Posterior vena cava (tissue), 2 donors: ENCODE data around the gene ARSG. TPM values are rescaled to one million over a fixed set of nuclear protein-coding genes. Genes with fewer than 3 reads are reported as not detected.
"Not testable (repeated sequence)": the region's sequence is repeated elsewhere in the genome, so short reads cannot be mapped to it uniquely, and the experiment has no call there.

Experiments
- DNase-seq: peaks from one replicate; pipeline ENCODE4 v3.0.0-alpha.2; 2020; ENCODE audit warnings: low spot score
- intact Hi-C, 2 donors: fragments of 100-400 bp; cut with DNase I; formaldehyde crosslinking; loops; one replicate each; pipeline versions ENCODE4 v1.14.1 to v1.14.2; 2022 to 2023
- total RNA-seq, 2 donors: library from RNA; stranded (reverse); fragmentation: NEBNext Ultra II Directional; extraction: Animal tissue kit (Norgen Biotek cat#: 25700); gene quantifications; one replicate each; pipeline ENCODE4 v1.2.1, GENCODE V29; 2021
- donor health status: DM: yes; HTN: yes; CAD: no.
- donor health status: DM: yes; HTN: yes; CAD: no.

Gene ARSG
- total RNA-seq, 2 donors from 2014 or later, result 5.7 to 7.5 TPM

DNA sequence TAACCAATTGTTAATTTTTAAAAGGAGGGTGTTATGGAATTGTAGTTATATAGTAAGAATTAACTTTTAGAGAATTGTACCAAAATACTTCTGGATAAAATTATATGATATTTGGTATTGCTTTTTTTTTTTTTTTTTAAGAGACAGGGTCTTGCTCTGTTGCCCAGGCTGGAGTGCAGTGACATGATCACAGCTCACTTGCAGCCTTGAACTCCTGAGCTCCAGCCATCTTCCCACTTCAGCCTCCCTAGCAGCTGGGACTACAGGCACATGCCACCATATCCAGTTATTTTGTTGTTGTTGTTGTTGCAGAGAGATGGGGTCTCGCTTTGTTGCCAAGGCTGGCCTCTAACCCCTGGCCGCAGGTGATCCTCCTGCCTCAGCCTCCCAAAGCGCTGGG is 8.5 kb downstream of the ARSG start:
- intact Hi-C loops, result no loop called here
- DNase-seq, result no peak

GRCh38 chr17:68301438-68301959 is 10.2 kb downstream of the ARSG start:
- intact Hi-C loops, result no loop called here
- no peak for DNase-seq

GRCh38 chr17:68302066-68302564 is 10.8 kb downstream of the ARSG start:
- no peak for DNase-seq
- intact Hi-C loops, result no loop called here

DNA sequence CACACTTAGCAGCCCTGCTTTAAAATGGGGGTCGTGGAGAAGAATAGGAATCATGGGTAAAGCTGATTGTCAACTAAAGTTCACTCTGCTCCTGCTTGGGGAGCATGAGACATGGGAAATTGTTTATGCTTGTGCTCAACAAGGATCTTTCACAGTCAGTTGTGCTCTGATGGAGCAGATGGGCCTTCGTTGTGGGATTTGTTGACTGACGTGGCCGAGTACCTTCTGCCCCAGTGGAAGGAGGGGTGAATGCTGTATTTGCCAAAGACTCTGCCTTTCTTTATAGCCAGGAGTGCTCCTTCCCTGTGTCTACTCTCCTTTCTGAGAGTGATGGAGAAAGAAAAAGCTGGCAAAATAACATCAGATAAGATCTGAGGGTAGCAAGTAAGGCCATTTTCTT is 11.4 kb downstream of the ARSG start:
- intact Hi-C loops, result no loop called here

DNA sequence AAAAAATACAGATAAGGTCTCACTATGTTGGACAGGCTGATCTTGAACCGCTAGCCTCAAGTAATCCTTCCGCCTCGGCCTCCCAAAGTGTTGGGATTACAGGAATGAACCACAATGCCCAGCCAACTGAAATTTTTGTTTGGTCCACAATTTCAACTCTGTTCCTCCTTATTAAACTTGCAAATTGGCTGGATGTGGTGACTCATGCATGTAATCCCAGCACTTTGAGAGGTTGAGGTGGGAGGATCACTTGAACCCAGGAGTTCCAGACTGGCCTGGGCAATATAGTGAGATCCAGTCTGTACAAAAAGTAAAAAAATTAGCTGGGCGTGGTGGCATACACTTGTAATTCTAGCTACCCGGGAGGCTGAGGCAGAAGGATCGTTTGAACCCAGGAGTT is 13.4 kb downstream of the ARSG start:
- intact Hi-C loops, result no loop called here
- no peak for DNase-seq

More for the DNA sequence above, 11.4 kb downstream of the ARSG start:
- no peak for DNase-seq

DNA sequence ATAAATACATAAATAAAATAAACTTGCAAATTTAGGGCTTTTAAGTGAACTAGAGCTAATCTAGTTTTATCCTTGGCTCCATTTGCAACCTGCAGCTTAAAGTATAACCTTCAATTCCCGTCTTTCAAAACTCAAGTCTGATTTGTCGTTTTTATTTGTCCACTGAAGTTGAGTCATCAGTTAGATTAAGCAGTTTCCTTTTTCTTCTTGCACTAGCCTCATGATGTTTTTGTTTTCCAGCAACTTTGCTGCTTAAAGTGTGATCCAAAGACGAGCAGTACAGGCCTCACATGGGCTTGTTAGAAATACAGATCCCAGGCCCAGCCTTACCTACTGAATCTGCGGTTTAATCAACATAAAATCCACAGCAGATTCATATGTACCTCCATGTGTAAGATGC is 13.8 kb downstream of the ARSG start:
- intact Hi-C loops, result no loop called here
- DNase-seq, result no peak

GRCh38 chr17:68306819-68307218 is 15.5 kb downstream of the ARSG start:
- intact Hi-C loops, result no loop called here
- no peak for DNase-seq

DNA sequence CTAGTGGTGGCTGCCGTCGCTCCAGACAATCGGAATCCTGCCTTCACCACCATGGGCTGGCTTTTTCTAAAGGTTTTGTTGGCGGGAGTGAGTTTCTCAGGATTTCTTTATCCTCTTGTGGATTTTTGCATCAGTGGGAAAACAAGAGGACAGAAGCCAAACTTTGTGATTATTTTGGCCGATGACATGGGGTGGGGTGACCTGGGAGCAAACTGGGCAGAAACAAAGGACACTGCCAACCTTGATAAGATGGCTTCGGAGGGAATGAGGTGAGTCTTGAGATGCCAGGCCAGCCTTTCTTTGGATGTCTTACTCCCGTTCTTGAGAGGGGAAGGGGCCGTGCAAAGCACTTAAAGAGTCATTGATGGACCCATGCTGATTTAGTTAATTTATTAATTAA is 16.1 kb downstream of the ARSG start:
- intact Hi-C loops, result no loop called here
- no peak for DNase-seq

- not testable (repeated sequence) for DNase-seq
Measured at GRCh38 chr17:68308486-68308885, 17.2 kb downstream of the ARSG start.

GRCh38 chr17:68309066-68309670 is 17.9 kb downstream of the ARSG start:
- DNase-seq, intact Hi-C loops: not testable (repeated sequence)

More at GRCh38 chr17:68308486-68308885, 17.2 kb downstream of the ARSG start:
- intact Hi-C loops, result not testable (repeated sequence)

DNA sequence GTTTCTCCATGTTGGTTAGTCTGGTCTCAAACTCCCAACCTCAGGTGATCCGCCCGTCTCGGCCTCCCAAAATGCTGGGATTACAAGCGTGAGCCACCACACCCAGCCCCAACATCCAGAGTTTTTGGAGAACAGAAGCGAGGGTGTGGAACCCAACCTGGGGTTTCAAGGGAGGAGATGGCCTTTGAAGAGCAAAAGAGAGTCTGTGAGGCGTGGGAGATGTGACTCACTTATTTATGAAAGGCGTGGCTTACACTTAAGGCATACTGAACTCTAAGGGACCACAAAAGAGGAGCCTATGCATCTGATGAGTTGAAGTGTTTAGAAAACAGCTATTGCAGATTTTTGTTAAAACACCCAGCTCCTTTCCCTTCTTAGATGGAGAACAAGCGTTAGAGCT is 18.9 kb downstream of the ARSG start:
- no peak for DNase-seq
- intact Hi-C loops, result no loop called here

DNA sequence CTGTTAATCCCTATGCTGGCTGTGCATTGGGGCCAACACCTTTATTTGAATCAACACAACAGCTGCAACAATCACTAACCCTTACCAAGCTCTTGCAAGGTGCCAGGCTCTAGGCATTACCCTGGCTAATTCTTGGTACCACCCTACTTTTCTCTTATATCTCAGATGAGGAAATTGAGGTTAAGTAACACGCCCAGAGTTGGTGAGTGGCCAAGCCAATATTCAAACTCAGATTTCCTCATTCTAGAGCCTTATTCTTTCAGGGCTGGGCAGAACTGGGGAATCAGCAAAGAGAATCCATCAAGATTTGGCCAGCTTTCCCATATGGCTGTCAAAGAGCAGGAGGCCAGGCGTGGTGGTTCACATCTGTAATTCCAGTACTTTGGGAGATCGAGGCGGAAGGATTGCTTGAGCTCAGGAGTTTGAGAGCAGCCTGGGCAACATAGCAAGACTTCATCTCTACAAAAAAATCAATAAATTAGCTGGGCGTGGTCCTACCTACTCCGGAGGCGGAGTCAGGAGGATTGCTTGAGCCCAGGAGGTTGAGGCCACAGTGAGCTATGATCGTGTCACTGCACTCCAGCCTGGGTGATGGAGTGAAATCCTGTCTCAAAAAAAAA is 23.7 kb downstream of the ARSG start:
- intact Hi-C loops, result no loop called here

GRCh38 chr17:68315930-68316329 is 24.6 kb downstream of the ARSG start:
- DNase-seq, result no peak
- intact Hi-C loops, result no loop called here

More for the DNA sequence above, 23.7 kb downstream of the ARSG start:
- no peak for DNase-seq

DNA sequence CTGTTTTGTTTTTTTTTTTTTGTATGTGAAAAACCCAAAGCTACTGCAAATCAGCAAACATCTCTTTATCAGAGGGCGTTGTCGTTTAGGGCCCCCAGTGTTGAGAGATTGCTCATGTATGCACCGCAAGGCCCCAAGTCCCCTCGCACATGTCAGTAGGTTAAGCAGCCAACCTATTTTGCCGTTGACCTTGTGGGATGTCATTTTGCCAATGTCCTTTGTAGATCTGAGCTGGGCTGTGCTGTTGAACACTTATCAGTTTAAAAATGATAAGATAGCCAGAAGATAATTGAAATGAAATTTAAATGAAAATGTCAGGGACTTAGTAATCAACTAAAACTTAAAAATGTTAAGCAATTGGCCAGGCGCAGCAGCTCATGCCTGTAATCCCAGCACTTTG is 26.2 kb downstream of the ARSG start:
- DNase-seq, result no peak
- intact Hi-C loops, result no loop called here

DNA sequence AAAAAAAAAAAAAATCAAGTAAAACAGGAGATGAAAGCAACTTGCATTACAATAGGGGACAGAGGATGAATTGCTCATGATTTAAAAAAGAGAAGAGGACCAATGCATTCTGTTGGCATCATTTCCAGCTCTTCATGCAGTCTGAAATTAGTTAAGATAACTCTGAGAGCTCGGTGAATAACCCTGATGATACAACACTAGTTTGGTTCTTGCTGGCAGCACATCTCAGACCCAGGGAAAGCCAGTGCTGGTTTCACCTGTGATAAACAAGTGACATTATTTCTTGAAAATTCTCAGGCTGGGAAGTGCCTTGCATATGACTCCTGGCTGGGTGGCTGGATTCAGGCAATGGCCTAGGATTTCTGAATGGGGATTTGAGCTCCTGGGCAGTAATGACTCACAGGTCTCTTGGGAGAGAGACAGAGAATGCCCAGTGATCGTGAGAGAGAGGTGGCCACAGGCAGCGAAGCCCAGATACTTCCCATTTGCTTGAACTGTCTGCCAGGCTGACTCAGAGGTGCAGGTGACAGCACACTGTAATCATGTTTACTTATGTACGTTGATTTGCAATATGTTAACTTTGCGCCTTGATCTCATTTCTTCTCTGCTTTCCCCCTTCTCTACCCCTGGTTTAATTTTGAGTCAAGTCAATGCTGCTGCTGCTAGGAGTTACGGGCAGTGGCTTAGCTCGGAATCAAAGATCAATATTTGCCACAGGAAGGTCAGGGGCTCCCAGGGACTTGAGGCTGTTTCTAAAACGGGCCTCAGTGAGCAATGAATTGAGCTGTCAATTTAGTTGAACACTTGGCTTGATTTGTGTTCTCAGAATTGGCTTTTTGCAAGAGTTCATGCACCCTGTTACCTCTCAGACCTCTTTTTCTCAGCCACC is 27.1 kb downstream of the ARSG start:
- intact Hi-C loops, result no loop called here
- no peak for DNase-seq

DNA sequence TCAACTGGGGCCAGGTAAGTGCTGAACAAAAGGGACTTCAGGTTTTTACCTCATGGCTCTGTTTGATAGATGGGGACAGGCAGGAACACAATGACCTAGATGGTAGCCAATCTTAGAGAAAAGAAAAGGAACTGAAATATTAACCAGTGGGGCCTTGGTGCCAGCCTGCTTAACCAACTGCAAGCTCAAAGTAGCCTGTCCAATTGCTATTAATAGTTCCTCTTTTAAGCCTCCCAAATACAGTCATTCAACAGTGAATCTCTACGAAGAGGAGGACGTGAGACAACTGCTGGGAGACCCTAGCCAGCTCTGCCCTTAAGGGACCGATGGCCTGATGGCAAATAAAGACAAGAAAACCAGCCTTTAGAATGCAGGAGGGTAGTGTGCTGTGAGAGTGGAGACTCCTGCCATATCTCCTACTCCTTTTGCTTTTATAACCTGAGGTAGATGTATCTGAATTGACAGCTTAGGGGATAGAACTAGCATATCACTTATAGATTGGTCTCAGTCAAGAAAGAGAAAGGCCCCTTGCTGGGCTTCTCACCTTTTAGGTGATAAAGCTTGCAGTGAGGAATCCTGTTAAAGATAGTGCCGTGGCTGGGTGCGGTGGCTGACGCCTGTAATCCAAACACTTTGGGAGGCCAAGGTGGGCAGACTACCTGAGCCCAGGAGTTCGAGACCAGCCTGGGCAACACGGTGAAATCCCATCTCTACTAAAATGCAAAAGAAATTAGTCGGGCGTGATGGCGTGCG is 28.3 kb downstream of the ARSG start:
- no peak for DNase-seq
- intact Hi-C loops, result no loop called here

DNA sequence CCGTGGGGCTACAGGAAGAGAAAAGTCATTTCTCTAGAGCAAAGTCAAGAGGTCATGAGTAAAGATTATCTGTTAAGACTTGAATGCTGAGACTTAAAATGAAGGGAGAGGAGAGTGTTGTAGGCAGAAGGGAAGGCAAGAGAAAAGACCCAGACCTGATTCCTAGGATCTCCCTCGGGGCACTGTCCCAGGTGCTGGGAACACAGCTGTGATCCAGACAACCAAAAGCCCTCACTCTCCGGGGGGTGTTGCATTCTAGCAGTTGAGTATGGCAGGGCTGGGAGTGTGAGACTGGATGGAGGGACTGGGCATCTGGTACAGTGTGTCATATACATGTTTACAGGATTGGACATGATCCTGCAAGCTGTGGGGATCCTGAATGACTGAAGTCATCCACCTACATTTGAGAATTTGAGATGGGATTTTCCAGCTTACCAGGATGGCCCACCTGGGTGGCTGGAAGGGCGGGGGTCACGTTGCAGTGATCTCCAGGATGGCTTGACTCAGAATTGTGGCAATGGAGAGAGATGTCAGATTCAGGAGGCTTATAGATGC is 29.1 kb downstream of the ARSG start:
- intact Hi-C loops, result no loop called here
- DNase-seq, result no peak

DNA sequence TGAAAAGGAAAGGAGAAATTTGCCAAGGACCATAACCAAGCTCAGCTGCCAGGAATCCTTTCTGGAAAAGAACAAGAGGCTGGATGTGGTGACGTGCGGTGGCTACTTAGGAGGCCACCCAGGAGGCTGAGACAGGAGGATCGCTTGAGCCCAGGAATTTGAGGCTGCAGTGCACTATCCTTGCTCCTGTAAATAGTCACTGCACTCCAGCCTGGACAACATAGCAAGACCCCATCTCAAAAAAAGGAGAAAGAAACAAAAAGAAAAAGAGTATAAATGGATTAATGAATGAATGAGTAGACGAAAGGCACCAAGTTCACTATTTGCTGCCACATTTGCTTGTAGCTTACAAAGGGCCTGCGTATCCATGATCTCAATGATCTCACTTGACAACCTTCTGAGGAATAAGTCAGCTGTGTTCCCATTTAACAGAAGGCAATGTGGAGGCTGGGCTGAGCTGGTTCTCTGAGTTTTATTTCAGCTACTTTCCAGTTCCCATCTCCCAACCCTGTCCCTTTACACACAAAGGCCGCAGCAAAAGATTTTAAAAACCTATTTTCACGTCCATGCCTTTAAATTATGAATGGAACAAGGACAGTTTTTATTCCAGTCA is 29.8 kb downstream of the ARSG start:
- intact Hi-C loops, result no loop called here
- no peak for DNase-seq

GRCh38 chr17:68321556-68321954 is 30.3 kb downstream of the ARSG start:
- intact Hi-C loops, result no loop called here
- DNase-seq, result no peak
